Adrenal gland (tissue), 5 donors: Measurements from ENCODE around the gene SKOR1.

Experiments used
- POLR2A ChIP-seq, 2 donors: fragments of 450-650 bp; IDR thresholded peaks; one replicate each; pipeline ENCODE4 v1.6.1; 2017; ENCODE audit warnings: antibody characterized with exemption in 2 of 2, mild to moderate bottlenecking in 2 of 2, moderate library complexity in 1 of 2
- TF ChIP-seq, protein P1 (sequence below), 6 experiments: fragments of 450-650 bp in 4 of 6; fragments of 200-600 bp in 2 of 6; sonication (generic) in 1 of 6; IDR thresholded peaks; 1 replicate in 5 of 6; 2 replicates in 1 of 6; pipeline versions ENCODE4 v1.5.1 to v1.8.0; 2016 to 2021; ENCODE audit warnings: antibody characterized with exemption in 6 of 6, mild to moderate bottlenecking in 2 of 6, moderate library complexity in 1 of 6
- donor health status: DM: no; HTN: no; CAD: no.

DNA sequence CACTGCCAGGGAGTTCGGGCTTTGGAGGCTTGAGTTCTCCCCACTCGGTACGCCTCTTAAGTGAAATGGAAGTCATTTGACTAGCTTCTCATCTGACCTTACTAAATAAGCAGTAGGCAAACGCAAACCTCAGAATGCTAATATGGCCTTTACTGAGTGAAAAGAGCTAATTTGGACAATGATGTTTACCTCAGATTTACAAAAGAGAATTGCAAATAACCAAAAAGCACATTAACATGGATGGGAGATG is 16.1 kb downstream of the SKOR1 start:
- no peak for TF ChIP-seq POLR2A (IDR thresholded peaks at IDR 0.05)
- TF ChIP-seq, protein P1, sequence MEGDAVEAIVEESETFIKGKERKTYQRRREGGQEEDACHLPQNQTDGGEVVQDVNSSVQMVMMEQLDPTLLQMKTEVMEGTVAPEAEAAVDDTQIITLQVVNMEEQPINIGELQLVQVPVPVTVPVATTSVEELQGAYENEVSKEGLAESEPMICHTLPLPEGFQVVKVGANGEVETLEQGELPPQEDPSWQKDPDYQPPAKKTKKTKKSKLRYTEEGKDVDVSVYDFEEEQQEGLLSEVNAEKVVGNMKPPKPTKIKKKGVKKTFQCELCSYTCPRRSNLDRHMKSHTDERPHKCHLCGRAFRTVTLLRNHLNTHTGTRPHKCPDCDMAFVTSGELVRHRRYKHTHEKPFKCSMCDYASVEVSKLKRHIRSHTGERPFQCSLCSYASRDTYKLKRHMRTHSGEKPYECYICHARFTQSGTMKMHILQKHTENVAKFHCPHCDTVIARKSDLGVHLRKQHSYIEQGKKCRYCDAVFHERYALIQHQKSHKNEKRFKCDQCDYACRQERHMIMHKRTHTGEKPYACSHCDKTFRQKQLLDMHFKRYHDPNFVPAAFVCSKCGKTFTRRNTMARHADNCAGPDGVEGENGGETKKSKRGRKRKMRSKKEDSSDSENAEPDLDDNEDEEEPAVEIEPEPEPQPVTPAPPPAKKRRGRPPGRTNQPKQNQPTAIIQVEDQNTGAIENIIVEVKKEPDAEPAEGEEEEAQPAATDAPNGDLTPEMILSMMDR (IDR thresholded peaks at IDR 0.05), result no peak
